Left ventricle myocardium inferior (tissue), 1 donor: ENCODE data around the gene ST8SIA6. TPM values are rescaled to one million over a fixed set of nuclear protein-coding genes. Genes with fewer than 3 reads are reported as not detected.

ENCODE experiments used
- DNase-seq: peaks from one replicate; pipeline ENCODE4 v3.0.0-alpha.2; 2020
- H3K27ac ChIP-seq: fragments of 200-600 bp; replicated peaks from 2 replicates; pipeline ENCODE4 v1.8.0; 2021
- H3K27me3 ChIP-seq: fragments of 200-600 bp; 2 replicates; pipeline ENCODE4 v1.8.0; 2021; ENCODE audit warnings: low read depth
- H3K36me3 ChIP-seq: fragments of 200-600 bp; 2 replicates; pipeline ENCODE4 v1.8.0; 2021
- H3K4me1 ChIP-seq: fragments of 200-600 bp; 2 replicates; pipeline ENCODE4 v1.8.0; 2021
- H3K4me3 ChIP-seq: fragments of 200-600 bp; 2 replicates; pipeline ENCODE4 v1.8.0; 2021; ENCODE audit warnings: mild to moderate bottlenecking, moderate library complexity
- H3K9me3 ChIP-seq: fragments of 200-600 bp; replicated peaks from 2 replicates; pipeline ENCODE4 v1.8.0; 2021
- CTCF ChIP-seq: fragments of 200-600 bp; IDR thresholded peaks from 2 replicates; pipeline ENCODE4 v1.8.0; 2021; ENCODE audit warnings: antibody characterized with exemption, mild to moderate bottlenecking, borderline replicate concordance
- intact Hi-C: fragments of 100-400 bp; cut with micrococcal nuclease; formaldehyde crosslinking; loops from one replicate; pipeline ENCODE4 v1.11.0; 2022
- total RNA-seq: library from RNA; stranded (reverse); fragmentation: NEBNext Ultra II Directional; extraction: Animal tissue kit (Norgen Biotek cat#: 25700); gene quantifications from one replicate; pipeline ENCODE4 v1.2.1, GENCODE V29; 2021
- donor health status: DM: no; HTN: yes; CAD: no; lungs with severe emphysema.

The ST8SIA6 gene
- total RNA-seq, 1 donor from 2014 or later: 10.1 TPM

GRCh38 chr10:17425584-17426262 lies 28.7 kb downstream of the ST8SIA6 start:
- DNase-seq: no peak

GRCh38 chr10:17423632-17424186 lies 30.7 kb downstream of the ST8SIA6 start:
- peaks cover 19% of the 10 kb centered on the region for H3K27me3 ChIP-seq
- DNase-seq: no peak
- no peaks in the 10 kb centered on the region for H3K9me3 ChIP-seq
- no peak overlapping the region for H3K4me3 ChIP-seq
- TF ChIP-seq CTCF: no peak
- intact Hi-C loops: no loop called here
- H3K27ac ChIP-seq: no peak overlapping the region
- no peaks in the 10 kb centered on the region for H3K36me3 ChIP-seq
- H3K4me1 ChIP-seq: peaks cover 29% of the 10 kb centered on the region

More at GRCh38 chr10:17425584-17426262, 28.7 kb downstream of the ST8SIA6 start:
- no peaks in the 10 kb centered on the region for H3K9me3 ChIP-seq
- H3K27ac ChIP-seq: peak overlapping the region; percentile 16
- H3K36me3 ChIP-seq: no peaks in the 10 kb centered on the region
- no peak overlapping the region for H3K4me3 ChIP-seq
- TF ChIP-seq CTCF: no peak
- H3K27me3 ChIP-seq: peaks cover 32% of the 10 kb centered on the region
- intact Hi-C loops: no loop called here
- H3K4me1 ChIP-seq: peaks cover 39% of the 10 kb centered on the region

GRCh38 chr10:17422931-17423330 lies 31.5 kb downstream of the ST8SIA6 start:
- H3K27ac ChIP-seq: no peak overlapping the region
- no peak overlapping the region for H3K4me3 ChIP-seq
- no peak for DNase-seq
- no peaks in the 10 kb centered on the region for H3K36me3 ChIP-seq
- H3K9me3 ChIP-seq: no peaks in the 10 kb centered on the region
- H3K4me1 ChIP-seq: peaks cover 28% of the 10 kb centered on the region
- intact Hi-C loops: no loop called here
- H3K27me3 ChIP-seq: peaks cover 15% of the 10 kb centered on the region
- no peak for TF ChIP-seq CTCF

- Histone ChIP-seq H3K4me3 (no peak overlapping the region), H3K9me3 (no peaks in the 10 kb centered on the region), H3K36me3 (no peaks in the 10 kb centered on the region), H3K27ac (no peak overlapping the region), H3K4me1 (peaks cover 9% of the 10 kb centered on the region), H3K27me3 (peaks cover 5% of the 10 kb centered on the region)
- intact Hi-C loops: no loop called here
- TF ChIP-seq CTCF: no peak
- DNase-seq: no peak
Measured at GRCh38 chr10:17418249-17418648, 36.1 kb downstream of the ST8SIA6 start.

- intact Hi-C loops: no loop called here
- DNase-seq: no peak
- peaks cover 5% of the 10 kb centered on the region for H3K27me3 ChIP-seq
- H3K9me3 ChIP-seq: no peaks in the 10 kb centered on the region
- TF ChIP-seq CTCF: no peak
- peaks cover 9% of the 10 kb centered on the region for H3K4me1 ChIP-seq
- H3K4me3 ChIP-seq: no peak overlapping the region
- H3K36me3 ChIP-seq: no peaks in the 10 kb centered on the region
- H3K27ac ChIP-seq: no peak overlapping the region
Measured at GRCh38 chr10:17416442-17417211, 37.8 kb downstream of the ST8SIA6 start.
